ENCODE measurements around the gene RHOBTB3.

RHOBTB3 gene

DNA sequence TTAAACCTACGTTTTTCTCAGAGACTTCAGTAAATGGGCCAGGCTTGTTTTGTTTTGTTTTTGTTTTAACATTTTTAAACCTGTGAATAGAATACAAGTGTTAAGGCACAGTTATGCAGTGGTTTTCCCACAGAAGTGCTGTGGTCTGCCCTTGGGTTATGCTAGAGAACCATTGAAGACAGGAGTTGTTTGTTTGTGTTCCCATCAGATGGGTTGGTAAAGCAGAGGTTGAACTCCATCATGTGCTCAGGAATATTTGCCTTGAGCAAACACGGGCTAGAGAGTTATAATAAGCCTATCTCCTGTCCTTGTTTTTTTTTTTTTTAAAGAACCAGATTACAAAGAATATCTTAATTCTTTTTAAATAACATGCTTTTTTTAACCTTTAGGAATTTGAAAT, 28.5 kb downstream of the RHOBTB3 start:
- H3K36me3 ChIP-seq, result peaks cover 37% of the 10 kb centered on the region
- peaks cover 23% of the 10 kb centered on the region for H3K4me1 ChIP-seq
- H3K4me3 ChIP-seq (ENCODE audit: low read depth, low read length), result no peak overlapping the region
- TF ChIP-seq, protein P1, sequence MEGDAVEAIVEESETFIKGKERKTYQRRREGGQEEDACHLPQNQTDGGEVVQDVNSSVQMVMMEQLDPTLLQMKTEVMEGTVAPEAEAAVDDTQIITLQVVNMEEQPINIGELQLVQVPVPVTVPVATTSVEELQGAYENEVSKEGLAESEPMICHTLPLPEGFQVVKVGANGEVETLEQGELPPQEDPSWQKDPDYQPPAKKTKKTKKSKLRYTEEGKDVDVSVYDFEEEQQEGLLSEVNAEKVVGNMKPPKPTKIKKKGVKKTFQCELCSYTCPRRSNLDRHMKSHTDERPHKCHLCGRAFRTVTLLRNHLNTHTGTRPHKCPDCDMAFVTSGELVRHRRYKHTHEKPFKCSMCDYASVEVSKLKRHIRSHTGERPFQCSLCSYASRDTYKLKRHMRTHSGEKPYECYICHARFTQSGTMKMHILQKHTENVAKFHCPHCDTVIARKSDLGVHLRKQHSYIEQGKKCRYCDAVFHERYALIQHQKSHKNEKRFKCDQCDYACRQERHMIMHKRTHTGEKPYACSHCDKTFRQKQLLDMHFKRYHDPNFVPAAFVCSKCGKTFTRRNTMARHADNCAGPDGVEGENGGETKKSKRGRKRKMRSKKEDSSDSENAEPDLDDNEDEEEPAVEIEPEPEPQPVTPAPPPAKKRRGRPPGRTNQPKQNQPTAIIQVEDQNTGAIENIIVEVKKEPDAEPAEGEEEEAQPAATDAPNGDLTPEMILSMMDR (IDR thresholded peaks at IDR 0.05; ENCODE audit: low read depth, low read length), result no peak
- no peaks in the 10 kb centered on the region for H3K27me3 ChIP-seq
- no peak for DNase-seq
- no peaks in the 10 kb centered on the region for H3K9me3 ChIP-seq

DNA sequence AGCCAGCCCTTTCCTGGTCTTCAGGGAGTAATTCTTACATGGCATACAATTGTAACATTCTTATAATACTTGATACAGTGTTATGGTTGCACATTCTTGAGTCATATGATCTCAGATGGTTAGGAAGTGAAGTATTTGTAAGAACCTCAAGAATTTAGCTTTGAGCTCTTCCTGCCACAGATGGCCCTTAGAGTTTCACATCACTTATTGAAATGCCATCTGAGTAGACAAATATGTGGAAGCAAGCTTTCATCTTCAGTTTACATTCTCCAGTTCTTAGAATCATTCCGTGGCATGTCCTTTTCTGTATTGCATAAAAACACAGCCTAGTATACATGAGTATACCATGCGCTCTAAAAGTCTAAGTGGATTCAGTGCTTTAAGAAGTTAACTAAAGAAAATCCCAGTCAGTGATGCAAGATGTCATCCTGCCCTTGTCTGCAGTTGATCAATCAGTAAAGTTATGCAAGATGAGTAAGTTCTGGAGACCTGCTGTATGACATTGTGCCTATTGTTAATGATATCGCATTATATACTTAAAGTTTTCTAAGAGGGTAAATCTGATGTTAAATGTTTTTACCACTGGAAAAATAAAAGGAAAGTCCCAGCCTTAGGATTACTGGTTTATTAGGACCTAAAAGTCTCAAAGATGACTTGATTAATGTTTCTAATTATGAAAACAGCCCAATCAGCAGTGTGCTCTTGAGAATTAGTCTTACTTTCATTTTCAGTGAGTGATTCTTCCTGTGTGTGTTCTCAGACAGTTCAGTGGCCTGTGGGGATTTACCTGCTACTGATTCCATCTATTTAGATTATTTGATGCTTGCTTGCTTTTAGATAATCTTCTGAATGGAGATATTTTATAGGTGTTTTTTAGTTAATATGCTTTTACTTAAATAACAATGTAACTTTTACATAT, 29.4 kb downstream of the RHOBTB3 start:
- Histone ChIP-seq H3K36me3 (peaks cover 35% of the 10 kb centered on the region), H3K27me3 (no peaks in the 10 kb centered on the region), H3K9me3 (no peaks in the 10 kb centered on the region), H3K4me1 (peaks cover 23% of the 10 kb centered on the region), H3K4me3 (ENCODE audit: low read depth, low read length) (no peak overlapping the region)
- TF ChIP-seq, protein P1 (IDR thresholded peaks at IDR 0.05; ENCODE audit: low read depth, low read length), result no peak
- no peak for DNase-seq

DNA sequence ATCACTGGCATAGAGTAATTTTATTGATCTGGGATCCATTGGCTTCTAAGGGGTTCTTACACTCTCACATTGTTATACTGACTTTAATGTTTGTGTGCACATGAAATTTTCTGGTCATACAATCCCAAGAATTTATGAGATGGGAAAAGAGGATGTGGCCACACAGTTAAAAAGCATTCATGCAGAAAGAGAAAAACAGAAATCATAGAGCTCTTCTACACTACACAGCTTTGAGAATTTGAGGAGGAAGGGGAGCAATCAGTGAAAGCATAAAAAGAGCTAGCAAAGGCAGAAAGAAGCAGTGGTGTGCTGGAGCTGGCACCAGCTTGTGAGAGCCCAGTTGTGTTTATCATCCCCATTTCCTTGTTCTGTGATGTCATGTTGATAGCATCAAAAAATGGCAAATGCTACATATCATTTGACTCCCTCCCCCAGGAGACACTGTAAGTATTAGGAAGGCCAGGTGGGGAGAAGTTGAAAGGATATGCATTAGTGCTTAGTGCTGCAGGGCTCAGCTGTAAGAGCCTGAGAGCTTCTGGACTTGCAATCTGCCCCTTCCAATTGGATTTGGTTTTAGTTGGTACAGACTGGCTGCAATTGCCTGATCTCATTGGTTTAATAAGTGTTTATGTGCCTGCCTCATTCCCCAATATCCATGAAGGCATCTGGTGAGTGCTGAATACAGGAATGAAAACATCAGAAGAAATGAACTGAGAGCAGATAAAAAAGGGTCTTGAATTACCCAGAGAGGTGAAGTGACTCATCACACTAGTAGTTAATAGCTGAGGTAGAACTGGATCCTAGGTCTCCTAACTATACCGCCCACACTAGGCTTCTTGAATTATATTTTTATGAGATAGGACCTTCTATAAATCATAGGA, 30.9 kb downstream of the RHOBTB3 start:
- TF ChIP-seq, protein P1 (IDR thresholded peaks at IDR 0.05; ENCODE audit: low read depth, low read length), result no peak
- peak; percentile 65 for DNase-seq
- no peaks in the 10 kb centered on the region for H3K9me3 ChIP-seq
- H3K27me3 ChIP-seq, result no peaks in the 10 kb centered on the region
- H3K4me3 ChIP-seq (ENCODE audit: low read depth, low read length), result no peak overlapping the region
- H3K4me1 ChIP-seq, result peaks cover 23% of the 10 kb centered on the region
- peaks cover 28% of the 10 kb centered on the region for H3K36me3 ChIP-seq

DNA sequence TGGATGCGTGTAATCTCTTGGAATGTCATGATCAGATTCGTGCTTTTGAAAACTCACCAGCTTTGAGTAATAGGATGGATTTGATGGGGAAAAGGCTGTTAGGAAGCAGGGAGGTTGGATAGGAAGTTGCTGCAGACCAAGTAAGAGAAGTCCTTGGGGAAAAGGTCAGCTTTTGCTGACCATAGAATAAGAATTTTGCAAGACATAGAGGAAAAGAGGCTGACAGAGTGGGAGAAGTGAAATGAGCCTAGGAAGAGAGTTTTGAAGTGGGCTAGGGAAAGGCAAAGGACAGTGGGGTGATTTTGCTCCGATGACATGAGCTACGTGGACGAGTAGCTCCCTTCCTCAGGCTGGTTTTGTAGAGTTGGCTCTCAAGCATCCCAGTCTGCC, 31.5 kb downstream of the RHOBTB3 start:
- no peaks in the 10 kb centered on the region for H3K27me3 ChIP-seq
- DNase-seq, result no peak
- H3K9me3 ChIP-seq, result no peaks in the 10 kb centered on the region
- H3K4me3 ChIP-seq (ENCODE audit: low read depth, low read length), result no peak overlapping the region
- TF ChIP-seq, protein P1 (IDR thresholded peaks at IDR 0.05; ENCODE audit: low read depth, low read length), result no peak
- H3K36me3 ChIP-seq, result peaks cover 33% of the 10 kb centered on the region
- peaks cover 23% of the 10 kb centered on the region for H3K4me1 ChIP-seq

DNA sequence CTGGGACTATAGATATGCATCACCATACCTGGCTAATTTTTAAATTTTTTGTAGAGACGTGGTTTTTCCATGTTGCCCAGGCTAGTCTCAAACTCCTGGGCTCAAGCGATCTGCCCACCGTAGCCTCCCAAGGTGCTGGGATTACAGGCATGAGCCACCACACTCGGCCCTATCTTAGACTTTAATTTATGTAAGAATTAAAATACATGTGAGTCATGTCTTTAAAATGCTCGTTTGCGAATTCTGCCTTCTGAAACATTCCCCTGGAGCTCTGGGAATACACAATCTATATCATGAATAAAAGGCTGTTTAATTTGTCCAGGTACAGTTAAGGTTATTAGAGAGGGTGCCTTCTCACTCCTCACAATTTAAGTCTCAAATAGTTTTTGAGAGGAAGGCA, 32.8 kb downstream of the RHOBTB3 start:
- Histone ChIP-seq H3K36me3 (peaks cover 38% of the 10 kb centered on the region), H3K9me3 (no peaks in the 10 kb centered on the region), H3K4me1 (peaks cover 23% of the 10 kb centered on the region), H3K4me3 (ENCODE audit: low read depth, low read length) (no peak overlapping the region), H3K27me3 (no peaks in the 10 kb centered on the region)
- no peak for DNase-seq
- TF ChIP-seq, protein P1 (IDR thresholded peaks at IDR 0.05; ENCODE audit: low read depth, low read length), result no peak
